Measurements from ENCODE around the gene RBM17.
"Not testable (repeated sequence)": the region's sequence is repeated elsewhere in the genome, so short reads cannot be mapped to it uniquely, and the experiment has no call there.

RBM17 gene

DNA sequence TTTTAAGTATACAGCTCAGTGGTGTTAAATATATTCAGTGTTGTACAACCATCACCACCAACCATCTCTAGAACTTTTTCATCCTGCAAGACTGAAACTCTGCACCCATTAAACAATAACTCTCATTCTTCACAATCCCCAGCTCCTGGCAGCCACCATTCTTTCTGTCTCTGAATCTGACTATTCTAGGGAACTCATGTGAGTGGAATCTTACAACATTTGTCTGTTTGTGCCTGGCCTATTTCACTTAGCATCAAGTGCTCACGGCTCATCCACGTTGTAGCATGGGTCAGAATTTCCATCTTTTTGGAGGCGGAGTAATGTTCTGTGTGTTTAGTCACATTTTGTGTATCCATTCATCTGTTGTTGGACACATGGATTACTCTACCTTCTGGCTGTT, 73.1 kb downstream of the RBM17 start:
- peak; percentile 58 for DNase-seq (ENCODE audit: low read depth)

DNA sequence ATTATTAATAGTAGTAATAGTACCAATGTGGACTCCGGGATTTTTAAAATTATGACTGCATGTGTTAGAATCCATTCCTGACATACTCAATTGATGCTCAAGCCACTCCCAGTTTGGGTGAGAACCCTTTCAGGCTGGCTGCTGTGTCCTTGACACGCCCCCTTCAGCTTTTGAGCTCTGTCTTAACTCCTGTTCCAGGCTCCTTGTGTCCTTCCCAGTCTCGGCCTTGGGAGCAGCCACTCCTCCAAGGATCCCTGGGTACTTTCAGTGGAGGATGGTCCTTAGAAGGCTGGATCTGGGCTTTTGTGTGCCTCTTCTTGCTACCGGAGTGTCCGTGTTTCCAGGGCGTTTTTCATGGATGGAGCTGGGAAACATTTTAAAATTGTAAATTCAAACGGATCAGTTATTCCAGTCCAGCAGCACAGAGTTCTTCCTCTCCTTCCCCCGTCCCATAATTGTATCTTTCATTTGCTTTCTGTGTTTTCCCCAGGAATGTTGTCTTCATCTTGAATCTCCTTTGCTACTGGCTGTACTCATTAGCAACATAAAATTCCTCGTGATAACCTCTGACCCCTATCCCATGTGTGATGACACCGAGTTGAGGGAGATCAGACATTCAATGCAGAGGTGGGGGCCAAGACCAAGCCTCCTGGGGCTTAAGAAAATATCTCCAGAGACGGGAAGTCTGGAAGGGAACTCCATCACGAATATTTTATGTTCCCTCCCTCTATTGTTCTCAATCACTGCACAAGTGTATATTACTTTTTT, 73.9 kb downstream of the RBM17 start:
- peak; percentile 71 for DNase-seq (ENCODE audit: low read depth)

- peak; percentile 82 for DNase-seq (ENCODE audit: low read depth)
These were observed 74.8 kb downstream of the RBM17 start for GRCh38 chr10:6163364-6164270.

DNA sequence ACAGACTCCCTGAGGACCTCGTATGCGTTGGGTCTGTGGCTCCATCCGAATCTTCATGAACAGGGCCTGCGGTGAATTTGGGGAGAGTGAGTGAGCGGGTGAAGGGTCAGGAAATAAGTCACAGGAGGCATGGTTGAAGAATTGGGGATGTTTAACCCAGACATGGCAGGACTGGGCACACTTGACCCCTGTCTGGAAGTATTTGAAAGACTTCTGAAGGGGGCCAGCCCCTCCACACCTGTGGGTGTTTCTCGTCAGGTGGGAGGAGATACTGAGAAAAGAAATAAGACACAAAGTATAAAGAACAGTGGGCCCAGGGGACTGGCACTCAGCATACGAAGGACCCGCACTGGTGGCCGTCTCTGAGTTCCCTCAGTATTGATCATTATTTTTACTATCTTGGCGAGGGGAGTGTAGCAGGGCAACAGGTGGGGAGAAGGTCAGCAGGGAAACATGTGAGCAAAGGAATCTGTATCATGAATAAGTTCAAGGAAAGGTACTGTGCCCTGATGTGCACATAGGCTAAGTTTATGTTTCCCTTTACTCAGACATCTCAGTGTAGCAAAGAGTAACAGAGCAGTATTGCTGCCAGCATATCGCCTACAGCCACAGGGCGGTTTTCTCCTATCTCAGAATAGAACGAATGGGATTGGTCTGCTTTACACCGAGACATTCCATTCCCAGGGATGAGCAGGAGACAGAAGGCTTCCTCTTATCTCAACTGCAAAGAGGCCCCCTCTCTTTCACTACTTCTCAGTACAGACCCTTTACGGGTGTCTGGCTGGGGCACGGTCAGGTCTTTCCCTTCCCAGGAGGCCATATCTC, 75.6 kb downstream of the RBM17 start:
- DNase-seq (ENCODE audit: low read depth): peak; percentile 83

DNA sequence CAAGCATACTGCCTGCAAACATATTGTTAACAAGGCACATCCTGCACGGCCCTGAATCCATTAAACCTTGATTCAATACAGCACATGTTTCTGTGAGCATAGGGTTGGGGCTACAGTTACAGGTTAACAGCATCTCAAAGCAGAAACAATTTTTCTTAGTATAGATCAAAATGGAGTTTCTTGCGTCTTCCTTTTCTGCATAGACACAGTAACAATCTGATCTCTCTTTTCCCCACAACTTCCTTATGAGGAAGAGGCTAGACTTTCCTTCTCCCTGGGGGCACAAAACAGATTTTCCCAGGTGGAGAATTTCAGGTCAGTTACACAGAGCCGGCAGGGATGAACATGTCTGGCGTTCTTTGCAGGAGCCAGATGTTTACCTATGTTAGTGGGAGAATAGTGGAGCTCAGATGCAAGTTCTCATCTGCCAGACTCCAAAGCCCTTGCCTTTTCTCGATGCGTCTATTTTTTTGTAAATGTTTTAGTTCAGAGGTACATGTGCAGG, 76.4 kb downstream of the RBM17 start:
- no peak for DNase-seq (ENCODE audit: low read depth)

- not testable (repeated sequence) for DNase-seq (ENCODE audit: low read depth)
These were observed 77.1 kb downstream of the RBM17 start for GRCh38 chr10:6165933-6166332.
